WERI-Rb-1 (cell line): Measurements from ENCODE around the gene FKBP15.
"Not testable (repeated sequence)": the region's sequence is repeated elsewhere in the genome, so short reads cannot be mapped to it uniquely, and the experiment has no call there.

Experiments
- DNase-seq: peaks from one replicate; pipeline ENCODE4 v3.0.0-alpha.2; 2020
- H3K27ac ChIP-seq: fragments of 250-450 bp; sonication (Bioruptor Pico); 2 replicates; pipeline ENCODE4 v1.5.1; 2020; ENCODE audit warnings: mild to moderate bottlenecking, moderate library complexity
- H3K27me3 ChIP-seq: fragments of 250-450 bp; sonication (Bioruptor Pico); 2 replicates; pipeline ENCODE4 v1.5.1; 2021; ENCODE audit warnings: mild to moderate bottlenecking, low read depth, moderate library complexity; ENCODE audit not compliant: insufficient read depth, severe bottlenecking
- H3K36me3 ChIP-seq: fragments of 250-450 bp; sonication (Bioruptor Pico); 2 replicates; pipeline ENCODE4 v1.5.1; 2020; ENCODE audit warnings: mild to moderate bottlenecking, moderate library complexity
- H3K4me3 ChIP-seq: 2 replicates; pipeline ENCODE4 v1.5.1; 2011; ENCODE audit warnings: low read depth, mild to moderate bottlenecking, control low read depth, low read length
- H3K9me3 ChIP-seq: fragments of 250-450 bp; sonication (Bioruptor Pico); 2 replicates; pipeline ENCODE4 v1.5.1; 2021; ENCODE audit warnings: mild to moderate bottlenecking, moderate library complexity; ENCODE audit not compliant: severe bottlenecking
- CTCF ChIP-seq: IDR thresholded peaks from 2 replicates; pipeline ENCODE4 v1.5.1; 2011; ENCODE audit warnings: low read depth, mild to moderate bottlenecking, control low read depth, inconsistent platforms, low read length

FKBP15 gene

GRCh38 chr9:113131689-113132151, 89.4 kb downstream of the FKBP15 start:
- no peak overlapping the region for H3K27ac ChIP-seq
- H3K9me3 ChIP-seq = no peaks in the 10 kb centered on the region
- H3K27me3 ChIP-seq = no peaks in the 10 kb centered on the region
- no peak overlapping the region for H3K4me3 ChIP-seq
- no peak for TF ChIP-seq CTCF
- no peaks in the 10 kb centered on the region for H3K36me3 ChIP-seq
- no peak for DNase-seq

GRCh38 chr9:113129884-113130283, 91.2 kb downstream of the FKBP15 start:
- H3K27me3 ChIP-seq = no peaks in the 10 kb centered on the region
- H3K9me3 ChIP-seq = no peaks in the 10 kb centered on the region
- H3K4me3 ChIP-seq = no peak overlapping the region
- H3K27ac ChIP-seq = no peak overlapping the region
- no peaks in the 10 kb centered on the region for H3K36me3 ChIP-seq
- DNase-seq = no peak
- TF ChIP-seq CTCF = no peak

- TF ChIP-seq CTCF = no peak
- no peaks in the 10 kb centered on the region for H3K27me3 ChIP-seq
Measured at GRCh38 chr9:113129466-113129865, 91.6 kb downstream of the FKBP15 start.

GRCh38 chr9:113125386-113126035, 95.6 kb downstream of the FKBP15 start:
- no peaks in the 10 kb centered on the region for H3K9me3 ChIP-seq
- no peak overlapping the region for H3K4me3 ChIP-seq
- no peak overlapping the region for H3K27ac ChIP-seq
- no peak for DNase-seq
- H3K36me3 ChIP-seq = no peaks in the 10 kb centered on the region
- no peaks in the 10 kb centered on the region for H3K27me3 ChIP-seq
- no peak for TF ChIP-seq CTCF

More at GRCh38 chr9:113129466-113129865, 91.6 kb downstream of the FKBP15 start:
- H3K4me3 ChIP-seq = no peak overlapping the region
- DNase-seq = no peak
- H3K27ac ChIP-seq = no peak overlapping the region
- H3K9me3 ChIP-seq = no peaks in the 10 kb centered on the region
- H3K36me3 ChIP-seq = no peaks in the 10 kb centered on the region

GRCh38 chr9:113118829-113119228, 102.2 kb downstream of the FKBP15 start:
- not testable (repeated sequence) for H3K9me3 ChIP-seq, DNase-seq, H3K27ac ChIP-seq, H3K27me3 ChIP-seq, H3K4me3 ChIP-seq, H3K36me3 ChIP-seq
